ENCODE measurements around the gene FAM193A. TPM values are rescaled to one million over a fixed set of nuclear protein-coding genes. Genes with fewer than 3 reads are reported as not detected.
"Not testable (repeated sequence)": the region's sequence is repeated elsewhere in the genome, so short reads cannot be mapped to it uniquely, and the experiment has no call there.

The FAM193A gene
- total RNA-seq, 1 experiment from 2014 or later, result 11.1 TPM

DNA sequence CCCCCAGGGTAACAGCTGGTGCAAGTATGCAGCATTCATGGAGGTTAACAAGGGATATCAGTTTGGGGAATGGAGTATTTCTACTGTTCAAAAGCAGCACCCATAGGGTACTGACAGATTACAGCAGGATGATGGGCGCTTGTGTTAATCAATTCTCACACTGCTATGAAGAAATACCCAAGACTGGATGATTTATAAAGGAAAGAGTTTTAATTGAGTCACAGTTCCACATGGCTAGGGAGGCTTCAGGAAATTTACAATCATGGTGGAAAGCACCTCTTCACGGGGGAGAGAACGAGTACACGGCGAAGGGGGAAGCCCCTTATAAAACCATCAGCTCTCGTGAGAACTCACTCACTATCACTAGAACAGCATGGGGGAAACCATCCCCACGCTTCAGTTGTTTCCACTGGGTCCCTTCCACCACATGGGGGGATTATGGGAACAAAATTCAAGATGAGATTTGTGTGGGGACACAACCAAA, 155.5 kb downstream of the FAM193A start:
- DNase-seq (ENCODE audit: low read depth), result no peak

DNA sequence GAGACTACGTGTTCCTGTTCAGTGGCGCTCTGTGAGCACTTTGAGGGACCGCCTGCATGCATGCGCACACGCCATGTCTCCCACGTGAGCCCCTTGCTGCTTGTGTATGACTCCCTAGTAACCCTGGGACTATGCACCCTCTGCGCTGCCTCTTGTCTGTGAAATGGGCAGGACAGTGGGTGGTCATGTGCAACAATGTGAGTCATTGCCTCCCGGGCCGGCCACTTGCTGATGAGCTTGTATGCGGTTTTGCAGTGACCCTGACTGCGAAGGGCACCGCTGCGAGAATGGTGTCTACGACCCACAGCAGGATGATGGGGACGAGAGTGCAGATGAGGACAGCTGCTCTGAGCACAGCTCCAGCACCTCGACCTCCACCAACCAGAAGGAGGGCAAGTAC, 158.2 kb downstream of the FAM193A start:
- peak; percentile 63 for DNase-seq (ENCODE audit: low read depth)

GRCh38 chr4:2695346-2696060, 159.1 kb downstream of the FAM193A start:
- no peak for DNase-seq (ENCODE audit: low read depth)

DNA sequence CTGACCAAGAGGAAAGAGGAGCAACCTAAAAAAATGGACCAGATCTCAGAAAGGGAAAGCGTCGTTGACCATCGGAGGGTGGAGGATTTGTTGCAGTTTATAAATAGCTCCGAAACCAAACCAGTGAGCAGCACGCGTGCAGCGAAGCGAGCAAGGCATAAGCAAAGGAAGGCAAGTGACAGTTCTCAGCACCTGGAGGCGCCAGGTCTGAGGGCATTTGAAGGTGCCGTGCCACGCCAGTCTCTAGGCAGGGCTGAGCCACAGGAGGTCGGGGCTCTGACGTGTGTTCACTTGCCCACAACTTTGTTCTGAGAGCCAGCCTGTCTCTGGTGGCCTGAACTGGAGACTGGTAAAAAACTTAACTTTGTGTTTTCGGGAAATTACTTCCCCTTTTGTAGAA, 160.0 kb downstream of the FAM193A start:
- DNase-seq (ENCODE audit: low read depth), result no peak

- DNase-seq (ENCODE audit: low read depth), result no peak
Observed at GRCh38 chr4:2697995-2698414, 161.6 kb downstream of the FAM193A start.

DNA sequence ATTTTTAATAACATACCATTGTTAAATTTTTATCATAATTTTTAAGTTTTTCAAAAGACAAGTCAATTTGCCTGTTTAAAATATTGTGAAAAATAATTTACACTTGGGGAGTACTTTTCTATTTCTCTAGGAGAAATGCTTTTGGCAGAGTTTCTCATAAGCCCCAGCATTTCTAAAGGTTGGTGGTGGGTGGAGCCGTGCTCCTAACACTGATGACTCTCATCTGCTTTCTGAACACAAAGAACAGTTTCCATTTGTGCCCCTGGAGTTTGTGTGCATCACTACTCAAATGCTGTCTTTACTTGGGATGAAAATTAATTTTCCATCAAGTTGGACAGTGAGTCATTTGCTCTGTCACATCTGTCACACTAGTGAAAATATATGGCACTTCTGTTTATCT, 162.1 kb downstream of the FAM193A start:
- DNase-seq (ENCODE audit: low read depth), result no peak

DNA sequence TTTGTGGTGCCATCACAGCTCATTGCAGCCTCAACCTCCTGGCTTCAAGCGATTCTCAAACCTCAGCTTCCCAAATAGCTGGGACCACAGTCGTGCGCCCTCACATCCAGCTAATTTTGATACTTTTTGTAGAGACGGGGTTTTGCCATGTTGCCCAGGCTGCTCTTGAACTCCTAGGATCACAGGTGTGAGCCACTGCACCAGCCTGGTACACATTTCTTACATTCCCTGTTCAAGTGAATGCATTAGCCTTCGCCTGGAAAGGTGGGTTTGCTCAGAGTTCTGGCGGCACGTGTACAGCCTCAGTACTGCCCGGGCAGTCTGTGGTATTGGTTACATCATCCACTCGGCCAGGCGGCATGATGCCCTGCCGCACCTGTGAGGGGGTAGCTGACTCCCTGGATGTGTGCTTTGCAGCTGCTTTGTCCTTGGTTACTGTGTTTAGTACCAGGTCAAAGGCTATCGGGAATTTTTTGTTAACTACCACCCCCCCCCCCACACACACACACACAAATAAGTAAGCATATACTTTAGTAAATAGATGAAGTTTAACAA, 162.6 kb downstream of the FAM193A start:
- DNase-seq (ENCODE audit: low read depth), result no peak

DNA sequence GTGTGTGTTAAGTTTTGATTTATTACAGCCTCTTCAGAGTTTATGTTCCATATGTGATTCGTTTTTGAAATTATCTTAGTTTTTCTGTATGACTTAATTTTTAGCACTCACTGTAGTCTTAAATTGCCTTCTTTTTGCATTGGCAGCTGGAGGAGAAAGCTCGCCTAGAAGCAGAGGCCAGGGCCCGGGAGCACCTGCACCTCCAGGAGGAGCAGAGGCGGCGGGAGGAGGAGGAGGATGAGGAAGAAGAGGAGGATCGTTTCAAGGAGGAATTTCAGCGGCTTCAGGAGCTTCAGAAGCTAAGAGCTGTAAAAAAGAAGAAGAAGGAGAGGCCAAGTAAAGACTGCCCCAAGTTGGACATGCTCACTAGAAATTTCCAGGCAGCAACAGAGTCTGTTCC, 163.1 kb downstream of the FAM193A start:
- no peak for DNase-seq (ENCODE audit: low read depth)

GRCh38 chr4:2700031-2700430, 163.6 kb downstream of the FAM193A start:
- DNase-seq (ENCODE audit: low read depth), result no peak

DNA sequence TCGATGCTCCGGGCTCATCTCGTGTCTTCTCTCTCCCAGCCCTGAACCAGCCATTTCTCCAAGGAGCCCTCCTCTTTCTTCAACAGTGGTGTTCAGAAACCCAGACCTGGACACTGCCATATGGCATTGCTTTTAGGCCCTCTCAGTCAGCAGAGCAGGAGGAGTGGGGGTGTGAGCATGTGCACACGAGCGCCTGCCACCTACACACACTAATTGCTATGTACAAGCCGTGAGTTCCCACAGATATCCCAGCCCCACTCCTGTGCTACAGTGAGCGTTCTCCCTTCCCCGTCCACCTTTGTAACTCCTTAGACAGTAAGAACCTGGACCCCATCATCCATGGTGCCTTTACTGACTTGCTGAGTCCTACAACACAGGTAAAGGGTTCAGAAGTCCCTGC, 165.9 kb downstream of the FAM193A start:
- no peak for DNase-seq (ENCODE audit: low read depth)

DNA sequence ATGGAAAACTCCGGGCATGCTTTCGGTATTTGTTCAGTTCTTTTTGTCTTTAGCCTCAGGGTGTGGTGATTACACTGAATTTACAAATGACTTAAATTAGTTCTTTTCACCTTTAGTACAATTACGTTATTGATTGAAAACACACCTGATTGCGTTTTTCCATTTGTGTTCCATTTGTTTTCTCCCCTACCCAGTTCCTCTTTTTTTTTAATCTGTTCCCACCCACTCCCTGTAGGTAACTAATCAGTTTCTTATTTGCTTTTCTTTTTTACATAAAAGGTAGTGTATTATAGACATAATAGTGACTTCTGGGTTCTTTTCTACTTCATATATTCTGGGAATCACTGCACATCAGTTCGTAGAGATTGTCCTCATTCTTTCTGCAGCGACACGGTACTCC, 166.3 kb downstream of the FAM193A start:
- no peak for DNase-seq (ENCODE audit: low read depth)

DNA sequence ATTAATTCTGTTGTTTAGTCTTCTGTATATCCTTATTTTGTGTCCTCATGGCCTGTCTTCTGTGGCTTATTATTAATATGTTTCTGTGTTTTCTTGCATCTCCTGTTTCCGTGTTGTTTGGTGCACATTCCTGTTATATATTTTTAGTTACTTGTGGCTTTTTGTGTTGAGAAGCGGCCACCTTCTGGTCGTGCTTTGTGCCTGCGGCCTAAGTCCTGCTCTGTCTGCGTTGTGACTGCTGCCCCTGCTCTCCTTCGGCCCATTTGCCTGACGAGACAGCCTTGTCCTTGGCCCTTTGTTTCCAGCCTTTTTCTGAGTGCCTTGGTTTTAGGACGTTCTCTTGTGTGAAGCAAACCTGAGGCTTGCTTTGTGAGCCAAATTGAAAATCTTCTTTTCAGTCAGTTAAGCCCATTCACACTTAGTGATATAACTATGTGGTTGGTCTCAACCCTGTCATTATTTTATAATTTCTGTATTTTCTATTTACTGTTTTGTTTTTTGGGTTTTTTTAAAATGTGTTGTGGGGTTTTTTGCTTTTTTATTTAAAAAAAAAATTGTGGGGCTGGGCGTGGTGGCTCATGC, 175.9 kb downstream of the FAM193A start:
- DNase-seq (ENCODE audit: low read depth), result no peak

DNA sequence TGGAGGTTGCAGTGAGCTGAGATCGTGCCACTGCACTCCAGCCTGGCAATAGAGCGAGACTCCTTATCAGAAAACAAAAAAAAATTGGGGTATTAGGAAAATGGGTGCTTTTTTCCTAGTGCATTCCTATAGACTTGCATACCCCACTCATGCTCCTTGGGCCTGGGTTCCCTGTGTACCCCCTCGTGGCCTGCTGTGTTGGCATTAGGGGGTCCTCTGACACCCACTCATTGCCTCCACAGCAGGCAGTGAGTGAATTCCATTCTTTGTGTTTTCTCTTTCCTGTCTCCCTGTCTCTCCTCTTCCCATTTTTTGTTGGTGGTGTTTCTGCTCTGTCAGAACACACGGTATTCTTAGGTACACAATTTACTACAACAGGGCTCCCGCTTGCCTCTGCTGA, 176.9 kb downstream of the FAM193A start:
- DNase-seq (ENCODE audit: low read depth), result no peak

- DNase-seq (ENCODE audit: low read depth), result no peak
Observed at GRCh38 chr4:2714061-2714770, 177.8 kb downstream of the FAM193A start.

DNA sequence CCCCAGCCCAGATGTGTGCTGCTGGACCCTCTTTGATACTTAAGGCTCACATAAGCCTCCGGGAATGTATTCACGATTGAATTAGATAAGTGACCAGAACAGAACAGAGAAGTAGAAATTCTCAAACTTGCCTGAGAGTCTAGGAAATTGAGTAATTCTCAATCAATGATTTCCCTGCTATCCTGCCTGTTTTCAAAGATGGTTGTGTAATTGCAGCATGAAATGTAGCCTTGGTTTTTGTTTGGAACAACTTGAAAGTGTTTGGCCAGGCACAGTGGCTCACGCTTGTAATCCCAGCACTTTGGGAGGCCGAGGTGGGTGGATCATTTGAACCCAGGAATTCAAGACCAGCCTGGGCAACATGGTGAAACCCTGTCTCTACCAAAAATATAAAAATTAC, 178.5 kb downstream of the FAM193A start:
- DNase-seq (ENCODE audit: low read depth), result no peak

- DNase-seq (ENCODE audit: low read depth), result no peak
Observed at GRCh38 chr4:2715426-2715825, 179.0 kb downstream of the FAM193A start.

DNA sequence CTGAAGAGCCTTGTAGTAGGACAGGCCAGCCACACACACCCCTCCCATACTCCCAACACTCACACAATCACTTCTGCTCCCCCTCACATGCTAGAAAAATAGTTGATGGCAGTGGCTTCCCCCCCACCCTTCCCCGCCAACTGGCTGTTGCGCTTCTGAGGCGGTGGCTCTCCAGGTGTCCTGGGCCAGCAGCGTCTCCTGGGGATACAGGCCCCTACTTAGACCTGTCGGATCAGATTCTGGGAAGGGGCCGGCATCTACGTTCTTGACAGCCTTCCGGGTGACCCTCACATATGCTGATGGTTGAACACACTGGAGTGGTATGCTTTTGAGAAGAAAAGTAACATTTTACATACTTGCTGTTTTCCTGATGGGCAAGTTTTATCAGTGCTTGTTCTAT, 179.8 kb downstream of the FAM193A start:
- no peak for DNase-seq (ENCODE audit: low read depth)

DNA sequence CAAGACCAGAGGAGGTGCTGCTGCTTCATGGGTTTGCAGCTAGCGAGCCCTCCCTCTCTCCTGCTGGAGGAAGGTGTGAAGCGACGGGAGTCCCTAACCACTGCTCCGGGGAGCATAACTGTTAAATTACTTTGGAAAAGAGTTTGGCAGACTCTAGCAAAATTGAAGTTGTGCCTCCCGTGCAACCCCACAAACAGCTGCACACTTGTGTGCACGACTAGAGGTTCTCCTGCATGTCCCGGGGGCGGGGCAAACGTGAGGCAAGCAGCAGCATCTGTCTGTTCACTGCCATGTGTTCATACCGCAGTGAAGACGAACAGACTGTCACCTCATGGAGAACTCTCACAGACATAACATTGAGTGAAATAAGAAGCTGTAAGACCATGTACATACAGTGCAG, 185.1 kb downstream of the FAM193A start:
- DNase-seq (ENCODE audit: low read depth), result no peak

DNA sequence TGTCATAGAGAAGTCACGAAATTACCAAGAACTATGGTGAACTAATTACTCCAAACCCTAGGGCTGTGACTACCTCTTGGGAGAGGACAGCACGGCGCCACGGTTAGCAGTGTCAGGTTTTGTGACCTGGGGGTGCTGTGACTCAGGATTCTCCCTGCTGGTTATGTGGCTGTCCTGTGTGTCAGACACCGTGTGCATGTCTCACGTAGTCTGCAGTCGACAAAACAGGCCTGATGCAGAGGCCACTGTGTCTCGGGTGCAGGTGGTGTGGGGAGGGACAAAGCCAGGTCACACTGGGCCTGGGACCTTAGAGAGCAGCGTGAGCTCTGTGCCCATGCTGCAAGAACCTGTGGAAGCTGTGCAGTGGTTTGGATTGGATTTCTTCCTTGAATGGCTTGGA, 185.6 kb downstream of the FAM193A start:
- DNase-seq (ENCODE audit: low read depth), result no peak

DNA sequence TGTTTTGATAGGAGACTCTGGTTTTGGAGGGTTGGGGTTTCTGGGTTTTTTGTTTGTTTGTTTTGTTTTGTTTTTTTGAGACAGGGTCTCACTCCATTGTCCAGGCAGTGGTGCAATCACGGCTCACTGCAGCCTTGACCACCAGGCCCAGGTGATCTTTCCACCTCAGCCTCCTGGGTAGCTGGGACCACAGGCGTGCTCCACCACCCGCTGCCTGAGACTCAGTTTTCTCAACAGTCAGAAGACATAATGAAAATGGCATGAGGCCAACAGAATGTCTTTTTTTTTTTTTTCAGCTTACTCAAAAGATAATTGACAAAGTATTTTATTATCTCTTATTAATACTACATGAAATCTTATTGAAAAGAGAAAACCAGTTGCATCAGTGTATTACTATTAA, 187.3 kb downstream of the FAM193A start:
- no peak for DNase-seq (ENCODE audit: low read depth)

DNA sequence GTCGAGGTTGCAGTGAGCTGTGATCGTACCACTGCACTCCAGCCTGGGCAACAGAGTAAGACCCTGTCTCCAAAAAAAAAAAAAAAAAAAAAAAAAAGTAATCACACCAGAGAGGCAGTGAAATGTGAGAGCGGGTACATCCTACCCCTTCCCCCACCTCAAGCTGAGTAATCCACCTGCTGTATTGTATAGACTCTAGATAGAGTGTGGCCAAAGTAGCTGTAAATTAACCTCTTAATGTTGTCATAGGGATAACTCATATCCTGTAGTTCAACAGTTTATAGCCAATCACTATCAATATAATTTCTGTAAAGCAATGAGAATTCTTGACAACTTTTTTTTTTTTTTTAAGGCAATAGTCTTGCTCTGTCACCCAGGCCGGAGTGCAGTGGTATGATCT, 188.9 kb downstream of the FAM193A start:
- no peak for DNase-seq (ENCODE audit: low read depth)

- DNase-seq (ENCODE audit: low read depth), result not testable (repeated sequence)
Observed at GRCh38 chr4:2726881-2727280, 190.4 kb downstream of the FAM193A start.

DNA sequence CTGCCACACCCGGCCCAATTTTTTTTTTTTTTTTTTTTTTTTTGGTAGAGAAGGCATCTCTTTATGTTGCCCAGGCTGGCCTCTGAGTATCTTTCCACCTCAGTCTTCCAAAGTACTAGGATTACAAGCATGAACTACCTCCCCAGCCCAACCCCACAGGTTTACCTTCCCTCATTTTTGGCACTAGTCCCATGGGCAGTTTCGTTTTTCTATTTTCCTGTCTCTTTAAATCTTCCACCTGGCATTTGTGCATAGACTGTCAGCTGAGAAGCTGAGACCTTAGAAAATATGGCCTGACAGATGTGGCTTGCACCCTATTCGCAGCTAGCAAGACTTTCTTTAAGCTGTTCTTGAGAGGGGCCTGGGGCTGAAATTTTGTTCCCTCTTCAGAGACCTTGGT, 191.8 kb downstream of the FAM193A start:
- no peak for DNase-seq (ENCODE audit: low read depth)
